ENCODE results near the gene ATP5F1B. TPM values are rescaled to one million over a fixed set of nuclear protein-coding genes. Genes with fewer than 3 reads are reported as not detected.
A peak's percentile ranks its signal among the peaks of the same experiment; 100 is the strongest.

Gene ATP5F1B
- total and polyA plus RNA-seq, 2 of the 13 experiments (the other 11 are each of a cell fraction or from before 2014, with no cell fraction given) = 1,051 to 1,180 TPM

- TF ChIP-seq HOXA7 (CRISPR knock-in tag; IDR thresholded peaks at IDR 0.05) (no peak), IRX3 (CRISPR knock-in tag; IDR thresholded peaks at IDR 0.05; ENCODE audit: borderline replicate concordance, low read depth) (no peak), ZNF251 (CRISPR knock-in tag; IDR thresholded peaks at IDR 0.05) (no peak), TGIF2 (CRISPR knock-in tag; IDR thresholded peaks at IDR 0.05) (no peak), KMT2B (CRISPR knock-in tag; IDR thresholded peaks at IDR 0.05) (0 out of 2 replicates have a peak, but pooled peaks have one; percentile 25), ZNF687 (CRISPR knock-in tag; IDR thresholded peaks at IDR 0.05) (peak; percentile 40), ZSCAN25 (CRISPR knock-in tag; IDR thresholded peaks at IDR 0.05) (no peak), HBP1 (CRISPR knock-in tag; IDR thresholded peaks at IDR 0.05; ENCODE audit: low read depth) (no peak), PATZ1 (CRISPR knock-in tag; IDR thresholded peaks at IDR 0.05) (peak; percentile 57; the same call in 1 of the 2 replicates), NPAS2 (CRISPR knock-in tag; IDR thresholded peaks at IDR 0.05; ENCODE audit: borderline replicate concordance) (no peak), SYNCRIP (IDR thresholded peaks at IDR 0.05; ENCODE audit: insufficient read depth, low read depth, low read length) (no peak), NFIC (IDR thresholded peaks at IDR 0.05; ENCODE audit: low read length) (no peak), GABPB1 (CRISPR knock-in tag; IDR thresholded peaks at IDR 0.05) (peak; percentile 51), NONO (IDR thresholded peaks at IDR 0.05) (no peak), NONO (CRISPR knock-in tag; conservative IDR thresholded peaks at IDR 0.05) (no peak; the same call in 1 of the 2 replicates), GATAD2A (CRISPR knock-in tag; IDR thresholded peaks at IDR 0.05) (peak; percentile 22; the same call in 1 of the 2 replicates), ZNF616 (CRISPR knock-in tag; IDR thresholded peaks at IDR 0.05; ENCODE audit: low read depth) (no peak), LCORL (IDR thresholded peaks at IDR 0.05) (no peak), LCORL (CRISPR knock-in tag; IDR thresholded peaks at IDR 0.05) (no peak), ZNF326 (CRISPR knock-in tag; IDR thresholded peaks at IDR 0.05; ENCODE audit: borderline replicate concordance) (no peak), TOE1 (CRISPR knock-in tag; IDR thresholded peaks at IDR 0.05) (no peak), ZNF350 (CRISPR knock-in tag; IDR thresholded peaks at IDR 0.05; ENCODE audit: borderline replicate concordance, low read depth) (no peak), GABPA (IDR thresholded peaks at IDR 0.05; ENCODE audit: low read depth, low read length) (no peak), GABPA (CRISPR knock-in tag; IDR thresholded peaks at IDR 0.05; ENCODE audit: low read depth) (0 out of 2 replicates have a peak, but pooled peaks have one; percentile 25)
Measured at GRCh38 chr12:56634837-56635791, 10.7 kb downstream of the ATP5F1B start (continued).

Data from HepG2 (cell line).